DND-41 (cell line): Measurements from ENCODE around the gene DLG2.

ENCODE experiments used
- EZH2 ChIP-seq: IDR thresholded peaks from 3 replicates; pipeline ENCODE4 v1.6.1; 2012; ENCODE audit warnings: borderline replicate concordance, low read depth, mild to moderate bottlenecking, moderate library complexity, low read length, inconsistent platforms; ENCODE audit not compliant: severe bottlenecking
- TF ChIP-seq, protein P1 (sequence below): IDR thresholded peaks from 2 replicates; pipeline ENCODE4 v1.5.1; 2012; ENCODE audit warnings: borderline replicate concordance, low read length, moderate library complexity, mild to moderate bottlenecking; ENCODE audit not compliant: poor library complexity, severe bottlenecking; ENCODE audit errors: extremely low read depth

- TF ChIP-seq EZH2 = no peak
- TF ChIP-seq, protein P1, sequence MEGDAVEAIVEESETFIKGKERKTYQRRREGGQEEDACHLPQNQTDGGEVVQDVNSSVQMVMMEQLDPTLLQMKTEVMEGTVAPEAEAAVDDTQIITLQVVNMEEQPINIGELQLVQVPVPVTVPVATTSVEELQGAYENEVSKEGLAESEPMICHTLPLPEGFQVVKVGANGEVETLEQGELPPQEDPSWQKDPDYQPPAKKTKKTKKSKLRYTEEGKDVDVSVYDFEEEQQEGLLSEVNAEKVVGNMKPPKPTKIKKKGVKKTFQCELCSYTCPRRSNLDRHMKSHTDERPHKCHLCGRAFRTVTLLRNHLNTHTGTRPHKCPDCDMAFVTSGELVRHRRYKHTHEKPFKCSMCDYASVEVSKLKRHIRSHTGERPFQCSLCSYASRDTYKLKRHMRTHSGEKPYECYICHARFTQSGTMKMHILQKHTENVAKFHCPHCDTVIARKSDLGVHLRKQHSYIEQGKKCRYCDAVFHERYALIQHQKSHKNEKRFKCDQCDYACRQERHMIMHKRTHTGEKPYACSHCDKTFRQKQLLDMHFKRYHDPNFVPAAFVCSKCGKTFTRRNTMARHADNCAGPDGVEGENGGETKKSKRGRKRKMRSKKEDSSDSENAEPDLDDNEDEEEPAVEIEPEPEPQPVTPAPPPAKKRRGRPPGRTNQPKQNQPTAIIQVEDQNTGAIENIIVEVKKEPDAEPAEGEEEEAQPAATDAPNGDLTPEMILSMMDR = no peak
These were observed 37.8 kb downstream of the DLG2 start for GRCh38 chr11:85589373-85589772.
